ENCODE data around the gene LRP6. TPM values are rescaled to one million over a fixed set of nuclear protein-coding genes. Genes with fewer than 3 reads are reported as not detected.

Gene LRP6
- total and polyA plus RNA-seq, 2 experiments from 2014 or later: 29.1 to 73.8 TPM

- H3K4me2 ChIP-seq: no peak overlapping the region
- H4K20me1 ChIP-seq (replicated peaks; ENCODE audit: insufficient read depth): no peaks in the 10 kb centered on the region
- no peak overlapping the region for H3K27ac Mint-ChIP-seq
- H3K27me3 ChIP-seq (ENCODE audit: insufficient read depth): no peaks in the 10 kb centered on the region
- H2AFZ ChIP-seq: no peak overlapping the region
- no peaks in the 10 kb centered on the region for H3K79me2 ChIP-seq (replicated peaks; ENCODE audit: insufficient read depth)
- H3K9me2 ChIP-seq (ENCODE audit: insufficient read depth): no peaks in the 10 kb centered on the region
- H3K36me3 Mint-ChIP-seq (ENCODE audit: low read depth): peaks cover 40% of the 10 kb centered on the region
- DNase-seq (ENCODE audit: low spot score) (no peak), ATAC-seq (no peak)
- no peak overlapping the region for H3K4me3 Mint-ChIP-seq
- TF ChIP-seq ETS1 (IDR thresholded peaks at IDR 0.05): no peak
- TF ChIP-seq JUNB (IDR thresholded peaks at IDR 0.05; ENCODE audit: unreplicated experiment): no peak
- TF ChIP-seq NANOG (IDR thresholded peaks at IDR 0.05; ENCODE audit: borderline replicate concordance): no peak
- no peak for TF ChIP-seq EZH2phosphoT487 (IDR thresholded peaks at IDR 0.05; ENCODE audit: unreplicated experiment)
- no peak for TF ChIP-seq CREB1 (CRISPR knock-in tag; IDR thresholded peaks at IDR 0.05; ENCODE audit: low read depth)
- TF ChIP-seq REST (IDR thresholded peaks at IDR 0.05; ENCODE audit: unreplicated experiment): no peak
- TF ChIP-seq STAT1 (IDR thresholded peaks at IDR 0.05; ENCODE audit: unreplicated experiment): no peak
- no peak for TF ChIP-seq EZH2 (IDR thresholded peaks at IDR 0.05; ENCODE audit: low read depth, unreplicated experiment)
- no peak for TF ChIP-seq ZNF114 (CRISPR knock-in tag; IDR thresholded peaks at IDR 0.05)
- TF ChIP-seq ZNF331 (CRISPR knock-in tag; IDR thresholded peaks at IDR 0.05; ENCODE audit: low read depth): no peak
- TF ChIP-seq POLR2AphosphoS5 (IDR thresholded peaks at IDR 0.05; ENCODE audit: low read depth): no peak
- no peak for TF ChIP-seq CTCF (conservative IDR thresholded peaks at IDR 0.05; ENCODE audit: low read depth in 2 of 2)
- TF ChIP-seq ZNF462 (CRISPR knock-in tag; IDR thresholded peaks at IDR 0.05): no peak
- H3K36me3 ChIP-seq (ENCODE audit: insufficient read depth): peaks cover 6% of the 10 kb centered on the region; the same call in 1 of the 2 replicates
- no peak overlapping the region for H3K4me3 ChIP-seq
- no peak overlapping the region for H3K27ac ChIP-seq (ENCODE audit: low read depth)
- no peaks in the 10 kb centered on the region for H3K9me3 Mint-ChIP-seq
- H3K4me1 Mint-ChIP-seq: peaks cover 9% of the 10 kb centered on the region; the same call in 2 of the 3 replicates
- no peaks in the 10 kb centered on the region for H3F3A ChIP-seq (replicated peaks; ENCODE audit: low read depth)
- no peaks in the 10 kb centered on the region for H3K4me1 ChIP-seq (ENCODE audit: insufficient read depth)
- H3K27me3 Mint-ChIP-seq (ENCODE audit: insufficient read depth, low read depth, poor library complexity): no peaks in the 10 kb centered on the region
Measured at GRCh38 chr12:12133785-12134184, 133.1 kb downstream of the LRP6 start.
